ENCODE measurements around the gene ZNF148. TPM values are rescaled to one million over a fixed set of nuclear protein-coding genes. Genes with fewer than 3 reads are reported as not detected.

The ZNF148 gene
- total RNA-seq, 1 donor from 2014 or later, result 47.5 TPM

- no peak for TF ChIP-seq CTCF (IDR thresholded peaks at IDR 0.05)
- H3K9me3 ChIP-seq, result no peaks in the 10 kb centered on the region
- no peak for DNase-seq
- no peaks in the 10 kb centered on the region for H3K36me3 ChIP-seq
- no peaks in the 10 kb centered on the region for H3K4me1 ChIP-seq
- no peak overlapping the region for H3K4me3 ChIP-seq
- intact Hi-C loops (cut with DNase I), result no loop called here
- H3K27me3 ChIP-seq, result no peaks in the 10 kb centered on the region
- no peak for ATAC-seq
- H3K27ac ChIP-seq, result no peak overlapping the region
Measured at GRCh38 chr3:125194061-125194848, 180.9 kb downstream of the ZNF148 start.

GRCh38 chr3:125192190-125193035 lies 182.7 kb downstream of the ZNF148 start:
- peak; percentile 36 for ATAC-seq
- DNase-seq, result no peak
- intact Hi-C loops (cut with DNase I), result no loop called here

GRCh38 chr3:125191730-125192129 lies 183.4 kb downstream of the ZNF148 start:
- Histone ChIP-seq H3K27me3 (no peaks in the 10 kb centered on the region), H3K27ac (no peak overlapping the region), H3K9me3 (no peaks in the 10 kb centered on the region), H3K4me3 (no peak overlapping the region), H3K36me3 (no peaks in the 10 kb centered on the region), H3K4me1 (no peaks in the 10 kb centered on the region)
- no peak for ATAC-seq
- no peak for TF ChIP-seq CTCF (IDR thresholded peaks at IDR 0.05)
- no peak for DNase-seq
- intact Hi-C loops (cut with DNase I), result no loop called here

More at GRCh38 chr3:125192190-125193035, 182.7 kb downstream of the ZNF148 start:
- H3K4me1 ChIP-seq, result no peaks in the 10 kb centered on the region
- TF ChIP-seq CTCF (IDR thresholded peaks at IDR 0.05), result no peak
- H3K4me3 ChIP-seq, result no peak overlapping the region
- H3K27me3 ChIP-seq, result no peaks in the 10 kb centered on the region
- H3K9me3 ChIP-seq, result no peaks in the 10 kb centered on the region
- H3K27ac ChIP-seq, result no peak overlapping the region
- no peaks in the 10 kb centered on the region for H3K36me3 ChIP-seq

- Histone ChIP-seq H3K36me3 (no peaks in the 10 kb centered on the region), H3K27ac (no peak overlapping the region), H3K9me3 (no peaks in the 10 kb centered on the region), H3K4me3 (no peak overlapping the region), H3K4me1 (no peaks in the 10 kb centered on the region), H3K27me3 (no peaks in the 10 kb centered on the region)
- TF ChIP-seq CTCF (IDR thresholded peaks at IDR 0.05), result no peak
- DNase-seq, result no peak
- no peak for ATAC-seq
- intact Hi-C loops (cut with DNase I), result no loop called here
Measured at GRCh38 chr3:125191256-125191655, 183.9 kb downstream of the ZNF148 start.

GRCh38 chr3:125190786-125191185 lies 184.3 kb downstream of the ZNF148 start:
- Histone ChIP-seq H3K36me3 (no peaks in the 10 kb centered on the region), H3K9me3 (no peaks in the 10 kb centered on the region), H3K27me3 (no peaks in the 10 kb centered on the region), H3K4me1 (no peaks in the 10 kb centered on the region), H3K4me3 (no peak overlapping the region), H3K27ac (no peak overlapping the region)
- intact Hi-C loops (cut with DNase I), result no loop called here
- no peak for TF ChIP-seq CTCF (IDR thresholded peaks at IDR 0.05)
- DNase-seq (no peak), ATAC-seq (no peak)

Measured in upper lobe of right lung (tissue), 1 donor.